Thymus (tissue), 14 donors: ENCODE measurements around the gene CHRDL2. TPM values are rescaled to one million over a fixed set of nuclear protein-coding genes. Genes with fewer than 3 reads are reported as not detected.
A peak's percentile ranks its signal among the peaks of the same experiment; 100 is the strongest.

Experiments
- DNase-seq, 9 donors: peaks; one replicate each; pipeline ENCODE4 v3.0.0-alpha.2; 2013; ENCODE audit warnings: low spot score in 9 of 9, low read depth in 6 of 9, missing footprints in 1 of 9
- H3K27ac ChIP-seq, 2 donors: one replicate each; pipeline ENCODE4 v1.5.1; 2013; ENCODE audit warnings: control low read depth in 1 of 2, low read depth in 1 of 2, low read length in 1 of 2, mild to moderate bottlenecking in 1 of 2, moderate library complexity in 1 of 2
- H3K27me3 ChIP-seq, 2 donors: one replicate each; pipeline ENCODE4 v1.5.1; 2013; ENCODE audit warnings: low read length in 1 of 2; ENCODE audit not compliant: control insufficient read depth in 2 of 2, insufficient read depth in 1 of 2
- H3K36me3 ChIP-seq, 2 donors: one replicate each; pipeline ENCODE4 v1.5.1; 2013; ENCODE audit warnings: low read length in 1 of 2, mild to moderate bottlenecking in 1 of 2, moderate library complexity in 1 of 2; ENCODE audit not compliant: control insufficient read depth in 2 of 2, insufficient read depth in 2 of 2
- H3K4me1 ChIP-seq, 2 donors: one replicate each; pipeline ENCODE4 v1.5.1; 2013; ENCODE audit warnings: low read length in 2 of 2; ENCODE audit not compliant: control insufficient read depth in 2 of 2, insufficient read depth in 2 of 2
- H3K4me3 ChIP-seq, 2 donors: one replicate each; pipeline ENCODE4 v1.5.1; 2013; ENCODE audit warnings: low read length in 2 of 2, control low read depth in 1 of 2, mild to moderate bottlenecking in 1 of 2
- H3K9me3 ChIP-seq, 2 donors: one replicate each; pipeline ENCODE4 v1.5.1; 2013; ENCODE audit warnings: low read length in 1 of 2, mild to moderate bottlenecking in 1 of 2; ENCODE audit not compliant: control insufficient read depth in 2 of 2, insufficient read depth in 1 of 2
- WGBS: extraction: QIAGEN DNeasy Blood & Tissue Kit; methylation state at CpG from one replicate; pipeline ENCODE4 v1.1.7; 2013; 5-methylcytosine and 5-hydroxymethylcytosine counted together
- long read RNA-seq, 10 donors: transcript quantifications; one replicate each; lab custom pipeline, GENCODE V29; 2026
- polyA plus RNA-seq: library from polyadenylated mRNA; stranded (reverse); fragments of 200-250 nt; gene quantifications from one replicate; pipeline ENCODE4 v1.2.3, GENCODE V29; 2013
- total RNA-seq: library from RNA; stranded (reverse); fragments of 120-200 nt; gene quantifications from one replicate; pipeline ENCODE4 v1.2.4, GENCODE V29; 2013
- donor health status: healthy.

CHRDL2 gene
- total RNA-seq (not detected), polyA plus RNA-seq (0.30 TPM)
- long read RNA-seq, donor 1: 0 reads
- long read RNA-seq, donor 2: 0 reads
- long read RNA-seq, donor 3: 0 reads
- long read RNA-seq, donor 4: 0 reads
- long read RNA-seq, donor 5: 0 reads
- long read RNA-seq, donor 6: 0 reads
- long read RNA-seq, donor 7: 0 reads
- long read RNA-seq, donor 8: 0 reads
- long read RNA-seq, donor 9: 0 reads
- long read RNA-seq, donor 10: 0 reads

DNA sequence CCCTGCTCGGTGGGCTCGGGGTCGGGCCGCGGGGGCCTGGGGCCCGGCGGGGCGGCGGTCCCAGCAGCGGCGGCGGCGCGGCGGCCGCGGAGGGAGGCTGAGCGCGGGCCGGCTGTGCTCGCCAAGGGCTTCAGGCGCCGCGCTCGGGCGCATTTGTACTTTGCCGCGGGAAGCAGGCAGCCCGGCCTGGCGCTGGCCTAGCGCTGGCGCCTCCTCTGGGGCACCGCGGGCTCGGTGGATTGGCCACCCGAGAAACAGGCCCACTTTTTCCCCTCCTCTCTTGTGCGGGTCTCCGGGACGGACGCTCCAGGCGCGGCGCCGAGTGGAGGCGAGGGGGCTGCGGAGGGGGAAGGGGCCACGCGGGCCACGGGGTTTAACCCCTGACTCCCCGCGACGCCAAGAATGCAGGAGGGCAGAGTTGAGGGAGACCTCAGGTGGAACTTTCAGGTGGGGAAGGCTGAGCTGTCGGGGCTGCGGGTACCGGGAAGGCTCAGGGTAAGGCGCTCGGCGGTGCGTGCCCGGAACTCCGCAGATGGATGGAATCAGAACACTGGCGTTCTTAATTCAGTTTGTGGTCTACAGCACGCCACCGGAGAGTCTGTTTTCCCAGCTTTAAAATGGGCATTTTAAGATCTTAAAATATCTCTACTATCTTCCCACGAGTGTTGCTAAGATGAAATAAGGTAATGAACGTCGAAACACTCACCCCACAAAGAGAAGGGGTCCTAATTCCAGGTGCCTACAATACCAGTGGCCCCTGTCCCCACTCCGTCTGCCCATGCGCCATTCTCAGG is at the start of gene CHRDL2:
Gene CHRDL2, minus strand, starts transcription at position 126 of the 794 bp plus-strand sequence. CDS start 538 bp downstream, outside the sequence.
- DNase-seq: no peak
- no peaks in the 10 kb centered on the region for H3K4me1 ChIP-seq
- WGBS: 11% methylated on average over 69 of the region's 69 CpGs
- H3K27ac ChIP-seq: no peak within 1 kb of the TSS
- peak within 1 kb of the TSS in 1 of 2 donors; percentile 5 for H3K4me3 ChIP-seq
- no peaks in the 10 kb centered on the region for H3K9me3 ChIP-seq
- peaks cover 40 to 75% of the 10 kb centered on the region in 2 donors for H3K27me3 ChIP-seq
- no peaks in the 10 kb centered on the region for H3K36me3 ChIP-seq

DNA sequence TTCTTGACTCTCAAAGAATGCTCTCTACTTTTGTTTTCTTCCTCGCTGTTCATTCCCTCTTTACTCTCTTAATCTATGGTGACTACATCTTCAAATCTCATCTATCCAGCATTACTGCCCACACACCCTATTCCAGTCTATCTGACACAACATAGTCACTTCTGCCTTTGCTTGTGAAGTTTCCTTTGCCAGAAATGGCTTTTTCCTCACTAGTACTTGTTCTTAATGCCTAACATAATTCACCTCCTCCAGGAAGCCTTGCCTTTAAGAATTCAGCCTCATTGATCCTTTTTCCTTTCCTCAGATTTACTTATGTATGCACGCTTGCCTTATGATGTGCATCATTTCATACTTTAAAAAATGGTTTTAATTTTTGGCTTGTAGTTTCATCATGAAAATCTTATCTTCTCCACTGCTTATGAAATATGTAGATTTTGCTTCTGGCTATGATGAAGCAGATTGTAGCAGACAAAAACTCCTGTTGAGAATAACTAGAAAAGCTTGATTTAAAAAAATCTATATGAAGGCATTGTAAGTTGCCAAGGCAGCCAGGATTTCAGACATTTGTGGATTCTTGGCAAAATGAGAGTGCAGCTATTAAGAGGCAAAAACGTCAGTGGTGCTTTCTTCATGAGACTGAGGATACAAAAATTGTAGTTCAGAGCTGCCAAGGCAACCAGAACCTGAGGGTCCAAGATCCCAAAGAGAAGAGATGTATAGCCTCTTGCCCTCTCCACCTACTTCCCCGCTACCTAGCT is 49.2 kb upstream of the CHRDL2 start:
- DNase-seq: no peak
- Histone ChIP-seq H3K4me3 (no peak overlapping the region), H3K27ac (no peak overlapping the region), H3K9me3 (no peaks in the 10 kb centered on the region), H3K27me3 (no peaks in the 10 kb centered on the region), H3K4me1 (peaks cover 0 to 8% of the 10 kb centered on the region in 2 donors), H3K36me3 (no peaks in the 10 kb centered on the region)
- 97% methylated on average over 4 of the region's 4 CpGs for WGBS

GRCh38 chr11:74778581-74778980 is 47.4 kb upstream of the CHRDL2 start:
- Histone ChIP-seq H3K27me3 (no peaks in the 10 kb centered on the region), H3K4me1 (peaks cover 0 to 8% of the 10 kb centered on the region in 2 donors), H3K4me3 (no peak overlapping the region), H3K36me3 (no peaks in the 10 kb centered on the region), H3K9me3 (no peaks in the 10 kb centered on the region), H3K27ac (no peak overlapping the region)
- DNase-seq: no peak
- WGBS: over 99% methylated on average over 6 of the region's 6 CpGs

GRCh38 chr11:74777877-74778276 is 46.7 kb upstream of the CHRDL2 start:
- no peaks in the 10 kb centered on the region for H3K27me3 ChIP-seq
- no peak overlapping the region for H3K4me3 ChIP-seq
- DNase-seq: no peak
- H3K36me3 ChIP-seq: no peaks in the 10 kb centered on the region
- H3K9me3 ChIP-seq: no peaks in the 10 kb centered on the region
- 97% methylated on average over 4 of the region's 4 CpGs for WGBS
- H3K27ac ChIP-seq: no peak overlapping the region
- peaks cover 0 to under 1% of the 10 kb centered on the region in 2 donors for H3K4me1 ChIP-seq

GRCh38 chr11:74777038-74777437 is 45.8 kb upstream of the CHRDL2 start:
- H3K4me3 ChIP-seq: no peak overlapping the region
- no peaks in the 10 kb centered on the region for H3K9me3 ChIP-seq
- no peaks in the 10 kb centered on the region for H3K4me1 ChIP-seq
- DNase-seq: no peak
- H3K27me3 ChIP-seq: no peaks in the 10 kb centered on the region
- no peak overlapping the region for H3K27ac ChIP-seq
- H3K36me3 ChIP-seq: no peaks in the 10 kb centered on the region

- DNase-seq: no peak
- no peak overlapping the region for H3K27ac ChIP-seq
- no peaks in the 10 kb centered on the region for H3K4me1 ChIP-seq
- no peaks in the 10 kb centered on the region for H3K9me3 ChIP-seq
- no peaks in the 10 kb centered on the region for H3K36me3 ChIP-seq
- no peak overlapping the region for H3K4me3 ChIP-seq
- no peaks in the 10 kb centered on the region for H3K27me3 ChIP-seq
Measured at GRCh38 chr11:74776546-74776945, 45.3 kb upstream of the CHRDL2 start.

DNA sequence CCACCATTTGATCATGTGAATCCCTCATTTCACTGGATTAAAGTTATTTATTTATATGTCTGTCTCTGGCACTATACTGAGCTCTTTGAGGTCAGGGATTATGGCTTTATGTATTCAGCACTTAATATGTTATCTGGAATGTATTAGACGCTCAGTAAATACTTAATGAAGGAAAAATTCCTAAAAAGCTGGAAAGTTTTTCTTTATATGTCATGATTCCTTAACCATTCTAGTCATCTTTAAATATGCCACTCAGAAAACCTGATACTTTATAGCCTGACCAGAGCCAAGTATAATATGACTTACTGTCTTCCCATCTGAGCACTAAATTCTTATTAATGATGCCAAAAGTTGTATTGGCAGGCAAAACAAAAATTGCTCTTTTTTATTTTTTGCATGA is 44.5 kb upstream of the CHRDL2 start:
- Histone ChIP-seq H3K36me3 (no peaks in the 10 kb centered on the region), H3K4me3 (no peak overlapping the region), H3K27me3 (no peaks in the 10 kb centered on the region), H3K9me3 (no peaks in the 10 kb centered on the region), H3K27ac (no peak overlapping the region), H3K4me1 (no peaks in the 10 kb centered on the region)
- DNase-seq: no peak
- WGBS: 100% methylated on average over 1 of the region's 1 CpG

DNA sequence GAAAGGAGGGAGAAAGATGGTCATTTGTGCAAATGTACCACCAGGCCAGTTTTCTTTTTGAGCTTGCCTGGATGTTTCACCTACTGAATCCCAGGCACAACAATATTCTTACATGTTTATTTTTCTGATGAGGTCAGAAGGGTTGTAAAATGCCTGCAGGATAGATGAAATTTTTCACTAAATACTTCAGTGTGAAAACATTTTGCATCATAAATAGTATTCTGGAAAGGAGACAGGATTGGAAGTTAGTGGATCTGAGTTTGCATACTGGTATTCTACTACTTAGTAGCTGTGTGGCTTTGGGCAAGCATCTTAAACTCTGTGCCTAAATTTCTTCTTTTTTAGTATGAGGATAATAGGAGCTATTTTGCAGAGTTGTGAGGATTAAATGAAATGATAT is 42.2 kb upstream of the CHRDL2 start:
- Histone ChIP-seq H3K4me3 (no peak overlapping the region), H3K27me3 (no peaks in the 10 kb centered on the region), H3K9me3 (no peaks in the 10 kb centered on the region), H3K27ac (no peak overlapping the region), H3K4me1 (no peaks in the 10 kb centered on the region), H3K36me3 (no peaks in the 10 kb centered on the region)
- no peak for DNase-seq

DNA sequence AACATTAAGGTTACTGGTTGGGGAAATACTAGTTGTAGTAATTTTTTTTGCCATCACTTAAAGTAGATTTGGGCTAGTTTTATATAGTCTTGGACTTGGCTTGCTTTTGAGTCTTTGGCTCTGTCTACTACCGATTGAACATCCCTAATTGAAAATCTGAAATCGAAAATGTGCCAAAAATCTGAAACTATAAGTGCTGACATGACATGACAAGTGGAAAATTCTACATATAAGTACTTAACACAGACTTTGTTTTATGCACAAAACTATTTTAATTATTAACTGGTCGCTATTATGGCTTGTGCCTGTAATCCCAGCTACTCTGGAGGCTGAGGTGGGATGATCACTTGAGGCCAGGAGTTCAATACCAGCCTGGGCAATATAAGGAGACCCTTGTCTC is 39.9 kb upstream of the CHRDL2 start:
- Histone ChIP-seq H3K4me3 (no peak overlapping the region), H3K36me3 (no peaks in the 10 kb centered on the region), H3K27ac (no peak overlapping the region), H3K27me3 (no peaks in the 10 kb centered on the region), H3K4me1 (no peaks in the 10 kb centered on the region), H3K9me3 (no peaks in the 10 kb centered on the region)
- no peak for DNase-seq
- over 99% methylated on average over 3 of the region's 3 CpGs for WGBS
